Mesothelial cell of epicardium (in vitro differentiated cells): ENCODE data around the gene PDZD4. TPM values are rescaled to one million over a fixed set of nuclear protein-coding genes. Genes with fewer than 3 reads are reported as not detected.

Experiments used
- DNase-seq, 2 experiments: peaks; one replicate each; pipeline ENCODE4 v3.0.0; 2021; ENCODE audit warnings: low spot score in 2 of 2; ENCODE audit not compliant: unreplicated experiment in 2 of 2
- H3K27ac Mint-ChIP-seq: 2 replicates; pipeline ENCODE4 v1.8.0; 2021; ENCODE audit warnings: mixed read lengths
- H3K27me3 Mint-ChIP-seq: 2 replicates; pipeline ENCODE4 v1.8.0; 2021; ENCODE audit warnings: low read depth, mixed read lengths
- H3K36me3 Mint-ChIP-seq: 2 replicates; pipeline ENCODE4 v1.8.0; 2021; ENCODE audit warnings: mixed read lengths
- H3K4me1 Mint-ChIP-seq: 2 replicates; pipeline ENCODE4 v1.8.0; 2021; ENCODE audit warnings: mixed read lengths
- H3K4me3 Mint-ChIP-seq: 2 replicates; pipeline ENCODE4 v1.8.0; 2021; ENCODE audit warnings: mild to moderate bottlenecking, moderate library complexity, mixed read lengths
- H3K9me3 Mint-ChIP-seq: 2 replicates; pipeline ENCODE4 v1.8.0; 2021; ENCODE audit warnings: mixed read lengths
- CTCF ChIP-seq: fragments of 200-600 bp; sonication (generic); IDR thresholded peaks from one replicate; pipeline ENCODE4 v1.5.0; 2021; ENCODE audit warnings: antibody characterized with exemption; ENCODE audit not compliant: unreplicated experiment
- total RNA-seq: library from RNA; stranded (reverse); gene quantifications from 3 replicates; pipeline ENCODE4 v1.2.1, GENCODE V29; 2021

The PDZD4 gene
- total RNA-seq, 1 donor from 2014 or later, result 7.6 TPM

GRCh38 chrX:153844509-153845082, 14.3 kb upstream of the PDZD4 start:
- DNase-seq, result no peak
- Mint-ChIP-seq H3K4me1 (no peaks in the 10 kb centered on the region), H3K36me3 (no peaks in the 10 kb centered on the region), H3K4me3 (no peak overlapping the region), H3K27ac (no peak overlapping the region), H3K27me3 (peaks cover 33% of the 10 kb centered on the region), H3K9me3 (peaks cover 20% of the 10 kb centered on the region)
- no peak for TF ChIP-seq CTCF

GRCh38 chrX:153836921-153837320, 6.6 kb upstream of the PDZD4 start:
- peaks cover 42% of the 10 kb centered on the region for H3K27me3 Mint-ChIP-seq
- H3K36me3 Mint-ChIP-seq, result no peaks in the 10 kb centered on the region
- no peaks in the 10 kb centered on the region for H3K4me1 Mint-ChIP-seq
- peaks cover 14% of the 10 kb centered on the region for H3K9me3 Mint-ChIP-seq
- no peak for DNase-seq
- H3K27ac Mint-ChIP-seq, result peak overlapping the region; percentile 9
- TF ChIP-seq CTCF, result no peak
- no peak overlapping the region for H3K4me3 Mint-ChIP-seq

GRCh38 chrX:153832728-153833127, 2.4 kb upstream of the PDZD4 start:
- Mint-ChIP-seq H3K9me3 (peaks cover 8% of the 10 kb centered on the region), H3K27me3 (peaks cover 56% of the 10 kb centered on the region), H3K4me3 (no peak overlapping the region), H3K36me3 (no peaks in the 10 kb centered on the region), H3K27ac (no peak overlapping the region), H3K4me1 (no peaks in the 10 kb centered on the region)
- no peak for DNase-seq
- TF ChIP-seq CTCF, result no peak

GRCh38 chrX:153831429-153832150, 1.2 kb upstream of the PDZD4 start:
- H3K36me3 Mint-ChIP-seq, result no peaks in the 10 kb centered on the region
- no peak overlapping the region for H3K27ac Mint-ChIP-seq
- H3K9me3 Mint-ChIP-seq, result peaks cover 16% of the 10 kb centered on the region
- no peak for DNase-seq
- peak overlapping the region; percentile 46 for H3K4me3 Mint-ChIP-seq
- no peaks in the 10 kb centered on the region for H3K4me1 Mint-ChIP-seq
- H3K27me3 Mint-ChIP-seq, result peaks cover 64% of the 10 kb centered on the region
- TF ChIP-seq CTCF, result no peak

- peaks cover 16% of the 10 kb centered on the region for H3K9me3 Mint-ChIP-seq
- no peak for TF ChIP-seq CTCF
- peaks cover 67% of the 10 kb centered on the region for H3K27me3 Mint-ChIP-seq
- H3K4me1 Mint-ChIP-seq, result no peaks in the 10 kb centered on the region
- DNase-seq, result no peak
- H3K4me3 Mint-ChIP-seq, result peak overlapping the region; percentile 26
- no peak overlapping the region for H3K27ac Mint-ChIP-seq
- H3K36me3 Mint-ChIP-seq, result no peaks in the 10 kb centered on the region
These were observed 490 bp upstream of the PDZD4 start for GRCh38 chrX:153830640-153831428.
